NT2/D1 (cell line): ENCODE results near the gene TMEM132E.

Experiments
- YY1 ChIP-seq: IDR thresholded peaks from 2 replicates; pipeline ENCODE4 v1.6.1; 2011; ENCODE audit not compliant: insufficient read length, insufficient read depth
- ZNF274 ChIP-seq: IDR thresholded peaks from 2 replicates; pipeline ENCODE4 v1.6.1; 2011; ENCODE audit warnings: mild to moderate bottlenecking, low read depth, low read length

- TF ChIP-seq YY1 = no peak
- TF ChIP-seq ZNF274 = no peak
These were observed 8.9 kb downstream of the TMEM132E start for GRCh38 chr17:34588266-34588665.
